EH (cell line): ENCODE results near the gene CPEB1.
"Not testable (repeated sequence)": the region's sequence is repeated elsewhere in the genome, so short reads cannot be mapped to it uniquely, and the experiment has no call there.

Source experiments
- DNase-seq: peaks from one replicate; pipeline ENCODE4 v3.0.0-alpha.2; 2015; ENCODE audit warnings: low read depth

CPEB1 gene

DNA sequence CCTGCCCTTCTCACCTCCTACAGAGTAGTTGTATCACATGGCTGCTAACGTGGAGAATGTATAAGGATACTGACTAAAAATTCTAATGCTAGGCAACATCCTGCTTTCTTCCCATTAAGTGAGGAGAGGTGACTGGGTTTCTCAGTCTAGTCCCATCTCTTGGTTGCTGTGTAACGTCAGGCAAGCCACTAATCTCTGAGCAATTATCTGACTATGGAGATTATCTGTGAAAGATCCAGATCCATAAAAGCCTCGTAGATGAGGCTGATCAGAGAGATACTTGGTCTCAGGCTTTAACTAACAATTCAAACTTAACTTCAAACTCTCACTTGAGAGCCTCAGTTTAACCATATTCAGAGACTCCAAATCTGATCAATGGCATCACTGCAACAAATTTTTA lies 102.2 kb downstream of the CPEB1 start:
- no peak for DNase-seq

- DNase-seq = no peak
Observed at GRCh38 chr15:82544431-82544830, 102.7 kb downstream of the CPEB1 start.

DNA sequence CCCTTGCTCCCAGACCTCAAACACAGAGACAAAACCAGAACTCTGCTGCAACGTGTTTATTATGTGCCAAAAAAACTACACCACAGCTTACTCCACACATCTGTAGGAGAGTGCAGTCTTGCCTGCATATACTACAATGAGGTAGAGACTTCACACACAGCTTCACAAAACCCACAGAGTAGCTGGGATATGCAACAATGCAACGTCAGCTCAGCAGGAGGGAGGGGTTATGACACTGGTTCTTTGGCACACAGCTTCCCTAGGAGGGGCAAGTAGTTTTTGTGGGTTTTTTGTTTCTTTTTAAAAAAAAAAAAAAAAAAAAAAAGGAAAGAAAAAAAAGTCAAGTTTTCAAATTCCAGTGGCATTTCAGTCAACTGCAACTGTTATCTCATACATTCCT lies 104.0 kb downstream of the CPEB1 start:
- DNase-seq = peak; percentile 88

DNA sequence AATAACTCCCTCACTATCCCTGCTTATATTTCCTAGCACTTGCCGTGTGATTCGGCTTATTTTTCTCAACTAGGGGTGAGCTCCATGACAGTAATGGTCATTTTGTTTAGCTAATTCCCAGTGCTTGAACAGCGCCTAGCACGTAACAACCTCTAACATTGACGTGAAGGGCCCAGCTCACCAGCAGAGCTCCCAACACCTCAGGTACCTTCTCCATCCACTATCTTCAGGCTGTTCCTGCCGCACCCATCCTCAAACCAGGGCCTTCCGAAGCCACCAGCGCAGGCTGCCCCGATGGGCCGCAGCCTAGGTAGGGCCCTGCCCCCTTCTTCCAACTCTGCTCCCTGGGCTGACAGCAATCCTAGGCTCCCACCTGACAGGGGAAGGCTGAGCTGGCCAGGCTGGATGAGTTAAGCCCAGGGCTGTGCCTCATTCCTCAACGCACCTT lies 106.2 kb downstream of the CPEB1 start:
- peak; percentile 32 for DNase-seq

GRCh38 chr15:82540055-82540983 lies 106.8 kb downstream of the CPEB1 start, which contains the start of gene RPS17:
TSS of gene RPS17 (minus strand) at chr15:82540457. CDS start at chr15:82540428, 29 bp downstream.
- DNase-seq = peak; percentile 96

GRCh38 chr15:82539691-82540054 lies 107.5 kb downstream of the CPEB1 start:
- DNase-seq = peak; percentile 28

DNA sequence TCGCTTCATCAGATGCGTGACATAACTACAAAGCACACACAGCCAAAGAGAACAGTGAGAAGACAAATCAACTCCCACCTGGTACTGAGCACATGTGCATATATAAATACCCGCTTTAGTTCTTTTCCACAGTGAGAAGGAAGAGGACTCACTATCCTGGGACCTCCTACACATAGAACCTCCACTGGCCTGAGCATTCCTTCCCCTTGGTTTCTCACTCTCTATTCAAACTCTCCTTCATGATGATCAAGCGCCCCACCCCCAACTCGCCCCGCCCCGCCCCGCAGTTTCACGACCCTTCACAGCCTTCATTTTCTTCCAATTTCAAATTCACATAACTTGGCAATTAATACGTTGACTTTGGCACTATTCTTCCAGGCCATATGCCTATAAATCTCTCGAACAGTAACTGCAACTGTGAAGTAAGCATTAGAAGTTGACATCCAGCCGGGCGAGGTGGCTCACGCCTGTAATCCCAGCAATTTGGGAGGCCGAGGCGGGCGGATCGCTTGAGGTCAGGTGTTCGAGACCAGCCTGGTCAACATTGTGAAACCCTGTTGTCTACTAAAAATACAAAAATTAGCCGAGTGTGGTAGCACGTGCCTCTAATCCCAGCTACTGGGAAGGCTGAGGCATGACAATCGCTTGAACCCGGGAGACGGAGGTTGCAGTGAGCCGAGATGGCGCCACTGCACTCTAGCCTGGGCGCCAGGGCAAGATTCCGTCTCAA lies 108.0 kb downstream of the CPEB1 start:
- DNase-seq = peak; percentile 34

GRCh38 chr15:82537351-82537908 lies 109.7 kb downstream of the CPEB1 start:
- no peak for DNase-seq

DNA sequence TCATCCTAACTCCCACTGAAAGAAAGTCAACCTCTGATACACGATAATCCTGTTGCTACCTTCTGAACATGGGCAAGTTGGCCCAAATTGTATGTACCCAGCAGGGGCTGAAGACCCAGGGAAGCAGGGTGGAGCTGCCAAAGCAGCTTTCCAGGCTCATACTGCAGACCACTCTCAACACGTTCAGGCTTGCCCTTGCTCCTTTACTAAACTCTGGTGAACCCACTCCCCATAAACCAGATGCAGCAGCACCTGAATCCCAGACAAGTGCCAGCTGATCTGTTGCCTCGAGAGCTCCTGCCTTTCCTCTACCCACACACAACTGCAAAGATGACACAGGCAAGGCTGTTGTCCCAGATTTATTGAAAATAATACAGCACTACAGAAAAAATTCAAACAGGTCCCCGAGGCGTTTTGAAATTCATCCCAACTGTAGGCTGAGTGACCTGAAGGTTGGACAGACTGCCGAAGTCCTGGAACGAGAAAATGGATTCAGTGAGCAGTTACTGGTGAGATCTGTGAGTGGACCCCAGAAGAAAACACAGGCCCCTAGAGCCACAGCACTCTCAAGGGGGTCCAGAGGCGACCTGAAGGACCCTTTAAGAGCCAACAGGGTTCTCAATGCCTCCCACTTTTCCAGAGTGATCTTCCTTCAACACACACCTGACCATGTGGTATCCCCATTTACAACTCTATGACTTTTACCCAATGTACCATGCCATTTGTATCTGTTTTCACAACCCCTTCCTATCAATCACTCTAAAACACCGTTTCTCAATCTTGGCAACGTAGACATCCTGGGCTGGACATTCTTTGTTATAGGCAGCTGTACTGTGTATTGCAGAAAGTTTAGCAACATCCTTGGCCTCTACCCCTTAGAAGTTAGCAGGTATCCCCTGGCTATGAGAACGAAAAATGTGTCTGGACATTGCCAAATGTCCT lies 110.5 kb downstream of the CPEB1 start:
- DNase-seq = no peak

- no peak for DNase-seq
Observed at GRCh38 chr15:82535566-82536408, 111.4 kb downstream of the CPEB1 start.

DNA sequence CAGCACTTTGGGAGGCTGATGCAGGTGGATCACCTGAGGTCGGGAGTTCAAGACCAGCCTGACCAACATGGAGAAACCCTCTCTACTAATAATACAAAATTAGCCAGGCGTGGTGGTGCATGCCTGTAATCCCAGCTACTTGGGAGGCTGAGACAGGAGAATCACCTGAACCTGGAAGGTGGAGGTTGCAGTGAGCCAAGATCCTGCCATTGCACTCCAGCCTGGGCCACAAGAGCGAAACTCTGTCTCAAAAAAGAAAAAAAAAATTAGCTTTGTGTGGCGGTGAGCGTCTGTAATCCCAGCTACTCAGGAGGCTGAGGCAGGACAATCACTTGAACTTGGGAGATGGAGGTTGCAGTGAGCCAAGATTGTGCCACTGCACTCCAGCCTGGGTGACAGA lies 112.0 kb downstream of the CPEB1 start:
- DNase-seq = not testable (repeated sequence)

DNA sequence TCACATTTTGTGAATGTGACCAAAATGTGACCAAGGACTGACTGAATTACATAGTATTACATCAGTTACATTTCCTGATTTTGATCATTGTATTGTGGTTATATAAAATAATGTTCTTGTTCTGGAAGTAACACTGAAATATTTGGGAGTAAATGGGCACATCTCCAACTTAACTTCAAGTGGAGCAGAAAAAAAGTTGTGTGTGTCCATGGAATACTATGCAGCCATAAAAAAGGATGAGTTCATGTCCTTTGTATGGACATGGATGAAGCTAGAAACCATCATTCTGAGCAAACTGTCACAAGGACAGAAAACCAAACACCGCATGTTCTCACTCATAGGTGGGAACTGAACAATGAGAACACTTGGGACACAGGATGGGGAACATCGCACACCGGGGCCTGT lies 112.7 kb downstream of the CPEB1 start:
- not testable (repeated sequence) for DNase-seq

DNA sequence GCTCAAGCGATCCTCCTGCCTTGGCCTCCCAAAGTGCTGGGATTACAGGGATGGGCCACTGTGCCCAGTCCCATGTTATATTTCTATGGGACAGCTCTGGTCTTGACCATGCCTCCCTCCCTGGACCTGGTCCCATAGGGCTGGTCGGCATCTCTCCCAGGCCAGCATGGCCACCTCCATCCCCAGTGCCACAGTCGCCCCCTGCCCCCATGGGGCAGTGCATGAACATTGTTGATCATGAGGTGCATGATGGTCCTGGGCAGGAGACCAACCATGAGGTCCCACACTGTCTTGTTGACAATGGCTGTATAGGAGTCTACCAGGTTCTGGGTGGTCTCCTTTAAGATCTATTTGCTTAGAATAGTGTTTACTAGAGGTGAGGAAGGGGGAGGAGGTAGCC lies 113.4 kb downstream of the CPEB1 start:
- DNase-seq = no peak

GRCh38 chr15:82532991-82533481 lies 114.1 kb downstream of the CPEB1 start:
- no peak for DNase-seq

DNA sequence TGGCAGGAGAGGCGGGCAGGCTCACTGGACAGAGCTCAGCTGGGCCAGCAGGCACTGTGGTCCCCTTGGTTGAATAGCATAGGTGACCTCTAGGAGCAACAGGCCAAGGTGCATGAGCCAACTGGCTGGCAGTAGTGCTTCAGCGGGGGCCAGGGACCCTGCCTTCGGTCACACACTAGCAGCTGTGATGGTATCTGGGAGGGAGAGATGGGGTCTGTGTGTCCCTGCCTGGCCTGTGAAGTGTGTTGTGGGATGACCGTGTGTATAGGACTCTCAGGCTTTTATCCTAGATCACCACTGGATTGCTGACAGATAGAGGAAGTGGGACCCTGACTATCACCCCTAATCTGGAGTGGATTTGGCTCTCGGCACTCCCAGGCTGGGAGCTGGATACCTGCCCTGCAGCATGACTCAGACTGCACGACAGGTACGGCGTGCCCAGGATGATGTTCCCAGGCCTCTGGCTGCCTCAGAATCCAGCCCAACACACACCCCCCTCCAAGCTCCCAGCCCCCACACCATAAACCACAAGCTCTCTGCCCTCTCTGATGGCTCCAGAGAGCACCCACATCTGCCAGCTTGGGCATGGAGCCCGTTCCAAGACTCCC lies 114.7 kb downstream of the CPEB1 start:
- no peak for DNase-seq

DNA sequence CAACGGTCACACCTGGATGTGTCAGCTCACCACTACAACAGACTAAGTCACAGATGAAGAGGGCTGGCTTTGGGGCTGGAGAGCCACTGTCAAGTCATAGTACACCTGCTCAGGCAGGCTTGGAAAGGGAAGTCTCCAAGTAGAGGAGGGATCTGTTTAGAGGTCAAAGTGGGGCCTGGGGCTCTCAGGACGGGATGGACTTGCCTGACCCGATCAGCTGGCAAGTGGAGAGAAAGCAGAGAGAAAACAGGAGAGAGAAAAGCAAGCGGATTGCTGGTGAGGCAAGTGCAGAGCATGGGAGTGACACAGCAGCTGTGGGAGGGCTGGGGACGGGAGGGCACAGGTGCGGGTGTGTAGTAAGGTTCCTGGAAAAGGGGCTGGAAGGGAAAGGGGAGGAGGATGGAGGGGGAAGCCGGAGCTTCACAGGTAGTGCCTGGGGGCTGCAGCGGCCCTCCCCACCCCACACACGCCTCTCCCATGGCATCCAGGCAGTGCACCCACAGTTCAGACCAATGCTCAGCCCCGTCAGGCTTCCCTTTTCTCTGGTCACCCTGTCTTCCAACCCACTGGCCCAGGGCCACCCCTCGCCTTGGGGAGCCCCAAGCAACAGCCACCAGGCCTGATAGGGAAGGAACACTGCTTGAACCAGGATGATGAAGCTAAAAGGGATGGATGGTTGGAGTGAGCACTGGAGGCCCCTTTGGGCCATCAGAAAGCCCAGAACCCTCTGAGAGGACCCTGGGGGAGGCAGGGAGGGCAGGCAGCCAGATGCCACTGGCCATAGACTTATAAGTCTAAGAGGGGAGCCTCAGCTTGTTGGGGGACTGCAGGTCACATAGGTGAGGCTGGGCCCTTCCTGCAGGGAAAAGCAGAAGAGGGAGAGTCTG lies 115.4 kb downstream of the CPEB1 start:
- DNase-seq = no peak

GRCh38 chr15:82530606-82531379 lies 116.4 kb downstream of the CPEB1 start:
- peak; percentile 68 for DNase-seq

DNA sequence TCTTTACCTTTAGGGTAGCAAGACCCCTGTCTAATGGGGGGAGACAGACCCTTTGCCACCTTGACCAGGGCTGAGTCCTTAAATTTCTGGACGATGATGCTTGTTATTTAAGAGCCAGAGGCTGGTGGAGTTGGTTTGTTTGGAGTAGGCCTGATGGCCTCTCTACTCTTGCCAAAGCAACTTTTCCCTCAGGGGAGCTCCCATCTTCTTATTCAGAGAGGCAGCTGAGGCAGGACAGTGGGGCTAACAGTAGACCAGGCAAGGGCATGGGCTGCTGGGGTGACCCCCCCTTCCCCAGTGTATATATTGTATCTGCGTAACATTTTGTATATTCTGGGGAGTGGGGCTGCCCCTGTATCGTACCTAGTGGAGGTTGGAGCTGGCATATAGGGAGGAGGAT lies 117.2 kb downstream of the CPEB1 start:
- DNase-seq = no peak
